HG02973 (cell line): ENCODE measurements around the gene ZNF423.

Experiments used
- ATAC-seq: cut with Tn5 transposase; IDR thresholded peaks from one replicate; pipeline ENCODE4 v1.9.1; 2021; ENCODE audit warnings: moderate library complexity; ENCODE audit not compliant: unreplicated experiment

ZNF423 gene

DNA sequence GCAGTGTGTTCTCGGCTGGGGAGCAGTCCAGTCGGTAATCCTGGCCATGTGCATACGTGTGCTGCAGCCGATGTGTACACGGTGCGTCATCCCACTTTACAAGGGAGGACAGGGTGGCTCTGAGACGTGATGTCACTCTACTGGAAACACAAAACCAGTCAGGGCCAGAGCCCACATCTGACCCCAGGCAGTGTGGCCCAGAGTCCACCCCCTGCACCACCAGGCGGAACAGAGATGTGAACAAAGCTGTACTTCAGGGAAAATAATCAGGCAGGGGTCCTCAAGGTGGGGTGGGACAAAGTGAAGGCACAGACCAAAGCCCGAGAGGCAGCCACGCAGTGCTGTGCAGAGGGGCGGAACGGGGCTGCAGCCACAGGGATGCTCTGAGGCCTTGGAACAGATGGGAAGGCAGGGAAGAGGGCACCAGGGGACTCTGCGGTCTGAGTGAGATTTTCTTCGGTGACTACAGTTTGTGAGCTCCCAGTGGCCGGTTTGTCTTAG, 181.5 kb downstream of the ZNF423 start:
- ATAC-seq: no peak

GRCh38 chr16:49673442-49673841, 182.5 kb downstream of the ZNF423 start:
- ATAC-seq: no peak

- no peak for ATAC-seq
Measured at GRCh38 chr16:49672753-49673152, 183.2 kb downstream of the ZNF423 start.

DNA sequence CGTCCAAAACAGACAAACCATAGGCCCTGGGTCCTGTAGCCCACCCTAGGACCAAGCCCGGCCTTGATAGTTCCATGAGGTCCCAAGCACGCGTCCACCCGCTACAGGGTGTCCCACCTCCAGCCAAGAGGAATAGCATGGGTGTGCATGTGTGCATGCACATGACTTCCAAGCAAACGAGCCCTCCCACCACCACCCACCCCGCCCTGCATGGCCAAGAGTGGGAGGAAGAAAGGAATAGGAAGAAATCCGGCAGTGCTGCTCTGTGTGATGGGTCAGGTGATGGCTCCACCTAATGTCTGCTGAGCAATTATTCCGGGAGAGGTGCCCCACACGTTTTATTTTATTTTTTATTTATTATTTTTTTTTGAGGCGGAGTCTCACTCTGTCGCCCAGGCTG, 184.6 kb downstream of the ZNF423 start:
- ATAC-seq: no peak

DNA sequence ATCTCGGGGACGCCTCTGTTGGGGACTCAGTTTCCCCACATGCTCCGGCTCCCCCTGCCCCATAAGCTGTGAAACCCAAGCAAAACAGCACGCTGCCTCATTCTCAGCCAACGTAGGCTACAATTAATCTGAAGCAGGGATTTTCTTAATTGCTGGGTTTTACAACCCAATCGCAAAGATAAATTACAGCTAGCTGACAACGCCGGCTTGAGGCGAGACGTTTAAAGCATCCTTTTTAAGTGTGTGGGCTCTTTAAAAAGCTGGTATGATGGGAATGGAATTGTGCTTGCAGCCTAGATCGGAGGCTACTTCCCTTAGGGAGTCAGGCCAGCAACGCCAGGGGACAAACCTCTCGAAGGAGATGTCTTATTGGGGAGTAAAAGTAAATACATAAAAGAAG, 185.3 kb downstream of the ZNF423 start:
- no peak for ATAC-seq

GRCh38 chr16:49665482-49666230, 190.3 kb downstream of the ZNF423 start:
- ATAC-seq: no peak

DNA sequence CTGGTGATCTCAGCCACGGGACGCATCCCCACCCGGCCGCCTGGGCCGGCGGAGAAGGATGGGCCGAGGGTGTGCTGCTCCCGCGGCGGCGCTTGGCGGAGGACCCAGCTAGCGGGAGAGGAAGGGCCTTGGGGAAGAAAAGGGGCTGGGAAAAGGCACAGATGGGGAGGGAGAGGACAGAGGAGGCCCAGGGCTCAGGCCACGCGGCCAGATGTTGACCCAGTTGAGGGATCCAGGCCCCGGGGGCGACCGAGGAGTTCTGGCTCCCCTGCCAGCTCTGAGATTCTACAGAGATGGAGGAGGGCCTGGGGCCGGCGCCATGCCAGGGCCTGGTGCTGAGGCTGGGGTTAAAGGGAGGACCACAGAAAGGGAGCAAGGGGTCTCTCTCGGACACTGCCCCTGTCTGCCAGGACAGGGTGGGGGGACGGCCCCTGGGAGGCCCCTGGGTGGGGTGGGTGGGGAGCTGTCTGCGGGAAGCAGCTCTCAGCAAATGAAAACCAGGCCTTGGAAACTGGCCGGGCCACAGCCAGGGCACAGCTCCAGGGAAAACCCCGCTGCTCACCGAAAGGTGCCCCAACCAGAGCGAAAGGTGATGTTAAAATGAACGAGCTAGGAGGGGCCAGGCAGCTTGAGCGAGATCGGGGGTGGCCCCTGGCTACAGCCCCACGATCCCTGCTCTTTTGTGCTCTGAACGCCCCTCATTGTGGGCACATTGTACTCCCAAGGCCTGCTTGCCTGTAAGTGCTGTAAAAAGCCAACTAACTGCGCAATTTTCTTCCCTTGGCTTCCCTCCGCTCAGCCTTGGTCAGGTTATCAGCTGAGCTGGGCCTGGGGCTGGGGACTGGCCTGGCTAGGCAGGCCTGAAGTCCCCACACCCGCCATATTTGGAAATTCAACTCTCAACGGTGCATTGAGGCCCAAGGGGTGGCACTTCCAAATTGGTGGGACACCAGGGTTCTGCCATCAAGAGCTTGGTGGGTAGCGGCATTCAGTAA, 191.4 kb downstream of the ZNF423 start:
- ATAC-seq: no peak

DNA sequence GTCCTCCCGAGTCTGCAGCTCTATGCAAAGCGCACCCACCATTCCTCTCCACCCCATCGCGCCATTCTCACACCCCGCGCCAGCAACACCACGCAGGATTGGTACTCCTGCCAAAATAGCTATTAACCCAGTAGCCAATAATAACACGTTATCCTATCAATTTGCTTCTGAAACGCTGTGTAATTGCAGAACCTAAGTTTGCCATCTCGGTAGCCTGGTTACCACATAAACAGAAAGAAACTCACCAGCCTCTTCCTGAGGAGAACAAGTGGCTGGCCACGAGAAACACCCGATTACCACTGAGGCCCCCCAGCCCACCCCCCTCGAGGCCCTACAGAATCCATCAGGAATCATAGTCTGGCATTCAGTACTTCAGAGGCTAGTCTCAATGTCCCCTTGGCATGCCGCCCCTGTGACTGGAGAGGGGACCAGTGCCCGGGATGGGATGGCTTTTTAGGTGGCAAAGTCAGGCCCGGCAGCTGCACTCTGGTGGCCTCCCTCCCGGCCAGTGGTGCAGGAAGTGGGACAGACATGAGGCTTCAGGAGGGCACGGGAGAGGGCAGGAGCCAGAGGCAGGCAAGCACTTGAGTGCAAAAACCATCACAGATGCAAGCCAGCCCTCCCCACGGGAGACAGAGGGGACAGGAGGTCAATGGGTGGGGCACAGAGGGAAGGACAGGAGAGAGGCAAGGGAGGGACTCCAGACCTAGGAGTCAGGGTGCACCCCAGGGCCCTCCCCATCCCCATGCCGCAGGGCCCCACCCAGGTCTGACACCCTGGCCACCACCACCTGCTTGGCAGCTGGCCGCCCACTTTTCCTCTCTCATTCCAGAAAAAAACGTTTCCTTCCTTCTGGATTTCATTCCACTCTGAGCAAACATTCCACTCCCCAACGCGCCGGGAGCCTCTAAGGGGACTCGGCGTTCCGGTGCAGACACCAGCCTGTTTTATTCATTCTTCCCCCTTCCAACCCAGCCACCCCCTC, 192.5 kb downstream of the ZNF423 start:
- ATAC-seq: no peak

DNA sequence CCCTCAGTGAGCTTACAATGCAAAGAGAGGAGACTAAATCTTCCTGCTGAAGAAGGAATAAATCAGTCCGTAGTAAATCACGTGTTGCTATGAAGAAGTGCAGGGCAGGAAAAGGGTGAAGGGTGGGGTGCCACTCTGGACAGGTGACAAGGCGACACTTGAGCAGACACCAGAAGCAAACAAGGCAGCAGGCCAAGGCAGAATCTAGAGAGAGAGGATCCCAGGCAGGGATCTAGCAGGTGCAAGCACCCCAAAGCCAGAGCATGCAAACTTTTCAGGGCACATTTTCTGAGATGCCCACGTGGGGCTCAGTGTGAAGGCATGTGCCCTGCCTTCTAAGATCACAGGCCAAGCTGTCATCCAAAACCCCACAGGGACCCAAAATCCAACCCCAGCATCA, 193.3 kb downstream of the ZNF423 start:
- ATAC-seq: no peak

DNA sequence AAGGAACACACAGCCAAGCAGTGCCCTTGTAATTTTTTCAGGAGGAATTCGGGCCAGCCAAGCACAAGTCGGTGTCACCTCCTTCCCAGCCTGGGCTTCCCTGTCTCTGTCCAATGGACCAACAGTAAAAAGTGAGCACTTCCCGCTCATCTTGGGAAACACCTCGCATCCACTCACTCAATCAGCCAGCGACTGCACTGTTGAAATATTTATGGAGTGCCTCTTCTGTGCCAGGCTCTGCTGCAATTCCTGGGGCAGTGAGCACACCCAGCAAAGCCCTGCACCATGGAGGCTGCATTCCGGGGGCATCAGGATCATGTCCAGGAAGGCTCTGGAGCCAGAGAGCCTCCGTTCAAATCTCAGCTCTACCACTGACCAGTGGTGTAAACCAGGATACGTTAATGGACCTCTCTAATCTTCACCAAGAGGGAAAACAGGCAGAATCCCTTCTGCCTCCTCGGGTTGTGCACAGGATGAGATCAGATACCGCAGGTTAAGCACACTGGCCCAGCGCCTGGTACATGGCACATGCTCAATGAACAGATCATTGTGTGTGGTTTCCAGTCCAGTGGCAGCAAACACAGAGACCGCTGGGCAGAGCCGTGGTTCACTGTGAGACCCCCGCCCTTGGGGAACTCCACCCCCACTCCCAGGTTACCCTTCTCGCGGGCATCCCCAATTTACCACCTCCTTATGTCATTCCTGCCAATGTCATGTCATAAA, 194.3 kb downstream of the ZNF423 start:
- no peak for ATAC-seq

GRCh38 chr16:49660626-49661025, 195.3 kb downstream of the ZNF423 start:
- ATAC-seq: no peak

GRCh38 chr16:49659356-49659755, 196.6 kb downstream of the ZNF423 start:
- no peak for ATAC-seq

- ATAC-seq: no peak
Measured at GRCh38 chr16:49658531-49658930, 197.4 kb downstream of the ZNF423 start.

DNA sequence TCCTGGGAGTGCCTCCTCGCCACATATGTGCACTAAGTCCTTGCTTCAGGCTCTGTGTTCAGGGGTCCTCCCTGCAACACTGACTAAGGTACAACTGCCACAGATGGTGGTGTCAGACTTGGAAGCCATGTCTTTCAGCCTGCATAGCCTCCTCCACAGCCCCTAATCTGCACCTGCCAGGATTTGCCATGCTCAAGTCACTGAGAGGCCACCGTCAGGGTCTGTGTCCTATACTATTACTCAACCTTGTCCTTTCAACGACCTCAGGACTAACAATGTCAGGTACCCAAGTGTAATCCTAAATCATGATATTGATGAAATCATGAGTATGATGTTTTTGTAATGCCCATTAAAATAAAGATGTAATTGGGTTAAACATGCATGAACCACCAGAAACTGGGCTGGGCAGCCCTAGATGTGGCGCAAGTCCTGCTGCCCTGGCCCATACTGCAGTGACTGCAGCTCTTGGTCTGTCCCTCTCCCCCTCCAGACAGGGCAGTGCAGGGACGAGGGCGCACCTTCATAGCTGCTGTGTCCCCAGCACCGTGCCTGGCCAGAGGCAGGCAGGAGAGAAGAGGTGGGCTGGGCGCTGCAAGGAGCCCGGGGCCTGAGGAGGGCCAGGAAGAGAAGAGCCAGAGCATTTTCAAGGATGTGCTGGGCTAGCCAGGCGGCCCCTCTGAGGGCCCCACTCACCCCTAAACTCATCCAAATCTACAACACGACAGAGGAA, 198.0 kb downstream of the ZNF423 start:
- ATAC-seq: no peak

GRCh38 chr16:49654425-49654824, 201.5 kb downstream of the ZNF423 start:
- no peak for ATAC-seq

- no peak for ATAC-seq
Measured at GRCh38 chr16:49653577-49653976, 202.3 kb downstream of the ZNF423 start.

DNA sequence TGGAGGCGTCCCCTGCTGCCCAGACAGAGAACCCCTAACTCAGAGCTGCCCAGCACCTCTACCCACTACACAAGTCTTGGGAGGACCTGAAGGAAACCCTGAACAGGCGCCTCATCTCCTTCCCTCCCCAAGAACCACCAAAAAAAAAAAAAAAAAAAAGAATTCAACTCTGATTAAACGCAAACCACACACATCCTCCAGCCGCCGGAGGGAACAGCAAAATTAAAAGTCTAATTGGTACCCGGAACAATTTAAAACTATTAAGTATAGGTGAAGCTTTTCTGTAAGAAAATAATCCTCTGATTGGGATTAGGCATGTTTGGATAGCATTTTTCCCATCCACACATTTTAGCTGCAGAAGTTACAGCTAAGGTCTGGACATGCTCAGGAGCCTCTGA, 202.7 kb downstream of the ZNF423 start:
- no peak for ATAC-seq

- ATAC-seq: no peak
Measured at GRCh38 chr16:49652456-49653172, 203.3 kb downstream of the ZNF423 start.

- ATAC-seq: no peak
Measured at GRCh38 chr16:49651996-49652395, 203.9 kb downstream of the ZNF423 start.
